ENCODE results near the gene PTPRG. TPM values are rescaled to one million over a fixed set of nuclear protein-coding genes. Genes with fewer than 3 reads are reported as not detected.

Gene PTPRG
- total and polyA plus RNA-seq, 7 donors = 0.69 to 76.3 (median 62.7) TPM

- H3K9me3 ChIP-seq = no peaks in the 10 kb centered on the region
- H3K4me1 ChIP-seq = peaks cover 0 to 7% (median 3%) of the 10 kb centered on the region in 4 donors
- no peak overlapping the region for H3K4me3 ChIP-seq
- TF ChIP-seq POLR2A (IDR thresholded peaks at IDR 0.05) = no peak
- intact Hi-C loops (cut with DNase I) = no loop called here
- H3K27ac ChIP-seq = no peak overlapping the region
- WGBS, 2 donors = 92 to 93% methylated on average over 5 of the region's 5 CpGs
- DNase-seq = no peak
- H3K36me3 ChIP-seq = peaks cover 0 to 49% (median 4%) of the 10 kb centered on the region in 4 donors
- no peaks in the 10 kb centered on the region for H3K27me3 ChIP-seq
Observed at GRCh38 chr3:62192891-62193290, 631.5 kb downstream of the PTPRG start.

- TF ChIP-seq EP300 (IDR thresholded peaks at IDR 0.05) = no peak
- TF ChIP-seq POLR2AphosphoS5 (IDR thresholded peaks at IDR 0.05) = no peak
- Histone ChIP-seq H3K36me3 (peaks cover 0 to 53% (median 4%) of the 10 kb centered on the region in 4 donors), H3K27me3 (no peaks in the 10 kb centered on the region), H3K4me3 (no peak overlapping the region), H3K9me3 (no peaks in the 10 kb centered on the region), H3K27ac (no peak overlapping the region), H3K4me1 (no peaks in the 10 kb centered on the region)
- 88 to 90% methylated on average over 10 of the region's 10 CpGs for WGBS, 2 donors
- intact Hi-C loops (cut with DNase I) = no loop called here
- DNase-seq = no peak
Observed at GRCh38 chr3:62193586-62194345, 632.4 kb downstream of the PTPRG start.

GRCh38 chr3:62197350-62198012 is 636.1 kb downstream of the PTPRG start:
- TF ChIP-seq CTCF (IDR thresholded peaks at IDR 0.05) (no peak), POLR2A (IDR thresholded peaks at IDR 0.05) (no peak), EP300 (IDR thresholded peaks at IDR 0.05) (no peak), POLR2AphosphoS5 (IDR thresholded peaks at IDR 0.05) (no peak)
- intact Hi-C loops (cut with DNase I) = no loop called here
- WGBS, 2 donors = 90 to 95% methylated on average over 5 of the region's 5 CpGs
- no peaks in the 10 kb centered on the region for H3K27me3 ChIP-seq
- no peak overlapping the region for H3K27ac ChIP-seq
- H3K36me3 ChIP-seq = peaks cover 0 to 43% (median 0%) of the 10 kb centered on the region in 4 donors
- H3K9me3 ChIP-seq = no peaks in the 10 kb centered on the region
- H3K4me1 ChIP-seq = no peaks in the 10 kb centered on the region
- no peak overlapping the region for H3K4me3 ChIP-seq
- DNase-seq = no peak

- Histone ChIP-seq H3K27ac (no peak overlapping the region), H3K4me3 (no peak overlapping the region), H3K4me1 (no peaks in the 10 kb centered on the region), H3K36me3 (peaks cover 0 to 39% (median 2%) of the 10 kb centered on the region in 4 donors), H3K9me3 (no peaks in the 10 kb centered on the region), H3K27me3 (no peaks in the 10 kb centered on the region)
- intact Hi-C loops (cut with DNase I) = no loop called here
- WGBS, 2 donors = 74 to 80% methylated on average over 3 of the region's 3 CpGs
- DNase-seq = no peak
- TF ChIP-seq CTCF (IDR thresholded peaks at IDR 0.05) = no peak
- TF ChIP-seq POLR2AphosphoS5 (IDR thresholded peaks at IDR 0.05) = no peak
- no peak for TF ChIP-seq POLR2A (IDR thresholded peaks at IDR 0.05)
- TF ChIP-seq EP300 (IDR thresholded peaks at IDR 0.05) = no peak
Observed at GRCh38 chr3:62199126-62199525, 637.8 kb downstream of the PTPRG start.

- WGBS, 2 donors = 39 to 43% methylated on average over 6 of the region's 6 CpGs
- Histone ChIP-seq H3K36me3 (peaks cover 0 to 37% (median 2%) of the 10 kb centered on the region in 4 donors), H3K27ac (no peak overlapping the region), H3K27me3 (no peaks in the 10 kb centered on the region), H3K4me3 (no peak overlapping the region), H3K4me1 (no peaks in the 10 kb centered on the region), H3K9me3 (no peaks in the 10 kb centered on the region)
- intact Hi-C loops (cut with DNase I) = no loop called here
- TF ChIP-seq CTCF (IDR thresholded peaks at IDR 0.05) = peak in 2 of 4 experiments; percentile 41 to 44
- no peak for TF ChIP-seq POLR2AphosphoS5 (IDR thresholded peaks at IDR 0.05)
- no peak for DNase-seq
Observed at GRCh38 chr3:62201438-62202035, 640.2 kb downstream of the PTPRG start.
